ENCODE measurements around the gene RAB11FIP5.
A peak's percentile ranks its signal among the peaks of the same experiment; 100 is the strongest.

The RAB11FIP5 gene

GRCh38 chr2:73080321-73081131 lies 32.2 kb downstream of the RAB11FIP5 start:
- Mint-ChIP-seq H3K9me3 (no peaks in the 10 kb centered on the region), H3K4me1 (peaks cover 60% of the 10 kb centered on the region), H3K36me3 (ENCODE audit: low read depth) (no peaks in the 10 kb centered on the region), H3K27me3 (ENCODE audit: low read depth, poor library complexity) (peaks cover 16% of the 10 kb centered on the region), H3K4me3 (peak overlapping the region; percentile 15), H3K27ac (no peak overlapping the region)
- DNase-seq: no peak
- TF ChIP-seq CTCF (IDR thresholded peaks at IDR 0.05): no peak

- H3K9me3 Mint-ChIP-seq: no peaks in the 10 kb centered on the region
- no peak overlapping the region for H3K4me3 Mint-ChIP-seq
- H3K36me3 Mint-ChIP-seq (ENCODE audit: low read depth): no peaks in the 10 kb centered on the region
- peaks cover 12% of the 10 kb centered on the region for H3K27me3 Mint-ChIP-seq (ENCODE audit: low read depth, poor library complexity)
- no peak for DNase-seq
- no peak for TF ChIP-seq CTCF (IDR thresholded peaks at IDR 0.05)
- H3K4me1 Mint-ChIP-seq: peaks cover 68% of the 10 kb centered on the region
- no peak overlapping the region for H3K27ac Mint-ChIP-seq
Measured at GRCh38 chr2:73079636-73080035, 33.1 kb downstream of the RAB11FIP5 start.

GRCh38 chr2:73078457-73079411 lies 34.0 kb downstream of the RAB11FIP5 start:
- no peak for DNase-seq
- Mint-ChIP-seq H3K27ac (peak overlapping the region; percentile 66), H3K9me3 (no peaks in the 10 kb centered on the region)

GRCh38 chr2:73077424-73077795 lies 35.3 kb downstream of the RAB11FIP5 start:
- no peak for DNase-seq
- H3K27ac Mint-ChIP-seq: no peak overlapping the region
- peaks cover 70% of the 10 kb centered on the region for H3K4me1 Mint-ChIP-seq
- TF ChIP-seq CTCF (IDR thresholded peaks at IDR 0.05): no peak
- no peaks in the 10 kb centered on the region for H3K9me3 Mint-ChIP-seq
- H3K4me3 Mint-ChIP-seq: no peak overlapping the region
- no peaks in the 10 kb centered on the region for H3K36me3 Mint-ChIP-seq (ENCODE audit: low read depth)
- peaks cover 17% of the 10 kb centered on the region for H3K27me3 Mint-ChIP-seq (ENCODE audit: low read depth, poor library complexity)

More at GRCh38 chr2:73078457-73079411, 34.0 kb downstream of the RAB11FIP5 start:
- TF ChIP-seq CTCF (IDR thresholded peaks at IDR 0.05): no peak
- Mint-ChIP-seq H3K27me3 (ENCODE audit: low read depth, poor library complexity) (peaks cover 10% of the 10 kb centered on the region), H3K4me3 (peak overlapping the region; percentile 27), H3K4me1 (peaks cover 70% of the 10 kb centered on the region), H3K36me3 (ENCODE audit: low read depth) (no peaks in the 10 kb centered on the region)

GRCh38 chr2:73076701-73077423 lies 35.9 kb downstream of the RAB11FIP5 start:
- Mint-ChIP-seq H3K4me1 (peaks cover 73% of the 10 kb centered on the region), H3K36me3 (ENCODE audit: low read depth) (no peaks in the 10 kb centered on the region), H3K27me3 (ENCODE audit: low read depth, poor library complexity) (peaks cover 23% of the 10 kb centered on the region), H3K27ac (no peak overlapping the region), H3K9me3 (no peaks in the 10 kb centered on the region), H3K4me3 (no peak overlapping the region)
- TF ChIP-seq CTCF (IDR thresholded peaks at IDR 0.05): no peak
- no peak for DNase-seq
